PFSK-1 (cell line): ENCODE results near the gene ACTG2.

Experiments used
- FOXP2 ChIP-seq: optimal IDR thresholded peaks from 2 replicates; pipeline ENCODE3; 2011; ENCODE audit warnings: borderline replicate concordance, control low read depth, inconsistent platforms; ENCODE audit not compliant: insufficient read depth; ENCODE audit errors: extremely low read length, extremely low read depth
- POLR2AphosphoS5 ChIP-seq: IDR thresholded peaks from 2 replicates; pipeline ENCODE4 v1.6.1; 2012; ENCODE audit warnings: low read depth, mild to moderate bottlenecking, control low read depth, low read length, moderate library complexity
- REST ChIP-seq, 2 experiments: IDR thresholded peaks; 2 replicates each; pipeline versions ENCODE4 v1.6.1 to v1.8.0; 2011 to 2012; ENCODE audit warnings: low read depth in 2 of 2, low read length in 2 of 2, control low read depth in 1 of 2, inconsistent platforms in 1 of 2, mild to moderate bottlenecking in 1 of 2, moderate library complexity in 1 of 2; ENCODE audit not compliant: insufficient read depth in 1 of 2
- SIN3A ChIP-seq: IDR thresholded peaks from 2 replicates; pipeline ENCODE4 v1.6.1; 2012; ENCODE audit warnings: mild to moderate bottlenecking, low read length, moderate library complexity, borderline replicate concordance; ENCODE audit not compliant: insufficient read depth
- TAF1 ChIP-seq: IDR thresholded peaks from 2 replicates; pipeline ENCODE4 v1.6.1; 2012; ENCODE audit warnings: low read length, control low read depth, borderline replicate concordance; ENCODE audit not compliant: insufficient read depth

The ACTG2 gene

GRCh38 chr2:73922681-73923080 lies 29.9 kb downstream of the ACTG2 start:
- TF ChIP-seq POLR2AphosphoS5 (no peak), SIN3A (no peak), REST (IDR thresholded peaks at IDR 0.05; ENCODE audit: insufficient read depth in 1 of 2, low read depth in 2 of 2, low read length in 2 of 2) (no peak), TAF1 (no peak), FOXP2 (no peak)

- no peak for TF ChIP-seq REST (IDR thresholded peaks at IDR 0.05; ENCODE audit: insufficient read depth in 1 of 2, low read depth in 2 of 2, low read length in 2 of 2)
- TF ChIP-seq SIN3A = no peak
- TF ChIP-seq TAF1 = no peak
- no peak for TF ChIP-seq FOXP2
- TF ChIP-seq POLR2AphosphoS5 = no peak
These were observed 32.4 kb downstream of the ACTG2 start for GRCh38 chr2:73925033-73925704.

- TF ChIP-seq REST (IDR thresholded peaks at IDR 0.05; ENCODE audit: insufficient read depth in 1 of 2, low read depth in 2 of 2, low read length in 2 of 2) = no peak
- TF ChIP-seq SIN3A = no peak
- no peak for TF ChIP-seq POLR2AphosphoS5
- TF ChIP-seq TAF1 = no peak
- TF ChIP-seq FOXP2 = no peak
These were observed 33.2 kb downstream of the ACTG2 start for GRCh38 chr2:73925853-73926492.

- TF ChIP-seq TAF1 (peak; percentile 91; the same call in 1 of the 2 replicates), REST (IDR thresholded peaks at IDR 0.05; ENCODE audit: insufficient read depth in 1 of 2, low read depth in 2 of 2, low read length in 2 of 2) (peak in 1 of 2 experiments; percentile 43; a peak in 1 of 4 replicates), SIN3A (peak; percentile 92; the same call in 1 of the 2 replicates), POLR2AphosphoS5 (peak; percentile 96), FOXP2 (peak; percentile 88)
These were observed 33.9 kb downstream of the ACTG2 start, which contains the start of gene DGUOK for GRCh38 chr2:73926493-73927327. TSS of gene DGUOK (plus strand) at chr2:73926880. CDS start at chr2:73926911, 31 bp downstream.
